ENCODE data around the gene JAM3.
"Not testable (repeated sequence)": the region's sequence is repeated elsewhere in the genome, so short reads cannot be mapped to it uniquely, and the experiment has no call there.

Gene JAM3

DNA sequence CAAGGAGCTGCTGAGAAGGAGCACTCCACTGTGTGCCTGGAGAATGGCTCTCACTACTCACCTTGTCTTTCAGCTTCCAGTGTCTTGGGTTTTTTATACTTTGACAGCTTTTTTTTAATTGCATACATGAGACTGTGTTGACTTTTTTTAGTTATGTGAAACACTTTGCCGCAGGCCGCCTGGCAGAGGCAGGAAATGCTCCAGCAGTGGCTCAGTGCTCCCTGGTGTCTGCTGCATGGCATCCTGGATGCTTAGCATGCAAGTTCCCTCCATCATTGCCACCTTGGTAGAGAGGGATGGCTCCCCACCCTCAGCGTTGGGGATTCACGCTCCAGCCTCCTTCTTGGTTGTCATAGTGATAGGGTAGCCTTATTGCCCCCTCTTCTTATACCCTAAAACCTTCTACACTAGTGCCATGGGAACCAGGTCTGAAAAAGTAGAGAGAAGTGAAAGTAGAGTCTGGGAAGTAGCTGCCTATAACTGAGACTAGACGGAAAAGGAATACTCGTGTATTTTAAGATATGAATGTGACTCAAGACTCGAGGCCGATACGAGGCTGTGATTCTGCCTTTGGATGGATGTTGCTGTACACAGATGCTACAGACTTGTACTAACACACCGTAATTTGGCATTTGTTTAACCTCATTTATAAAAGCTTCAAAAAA is 82.3 kb downstream of the JAM3 start:
- no peak for DNase-seq

- DNase-seq: no peak
These were observed 83.8 kb downstream of the JAM3 start for GRCh38 chr11:134152696-134153095.

DNA sequence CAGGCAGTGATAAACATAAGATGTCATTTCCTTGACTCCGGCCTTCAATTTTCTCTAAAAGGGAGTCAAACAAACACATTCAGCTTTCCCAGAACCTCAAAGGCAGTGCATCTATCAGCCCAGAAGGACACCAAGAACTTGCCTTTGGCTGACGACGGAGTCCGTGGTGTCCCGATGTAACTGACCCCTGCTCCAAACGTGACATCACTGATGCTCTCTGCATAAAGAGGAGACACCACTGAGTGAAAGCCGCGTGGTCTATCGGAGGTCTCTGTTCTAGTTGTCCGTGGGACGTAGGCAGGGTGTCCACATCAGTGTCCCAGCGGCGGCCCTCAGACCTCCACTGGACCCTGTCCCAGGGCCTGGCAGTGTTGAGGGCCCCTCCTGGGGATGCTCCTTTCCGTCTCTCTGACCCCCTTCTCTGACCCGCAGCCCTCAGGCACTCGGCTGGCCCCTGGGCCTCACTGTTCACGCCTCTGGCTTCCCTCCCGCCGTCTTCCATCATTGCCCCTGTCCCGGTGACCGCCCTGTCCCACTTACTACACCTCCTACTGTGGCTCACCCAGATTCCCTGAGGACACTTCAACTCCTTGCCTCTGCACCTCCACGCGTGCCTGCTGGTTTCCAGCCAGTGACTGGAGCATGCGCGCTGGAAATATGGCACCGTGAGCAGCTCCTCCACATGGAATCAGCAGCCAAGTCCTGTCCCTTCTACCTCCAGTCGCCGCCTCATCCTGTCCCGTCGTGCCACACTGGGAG is 84.5 kb downstream of the JAM3 start:
- no peak for DNase-seq

DNA sequence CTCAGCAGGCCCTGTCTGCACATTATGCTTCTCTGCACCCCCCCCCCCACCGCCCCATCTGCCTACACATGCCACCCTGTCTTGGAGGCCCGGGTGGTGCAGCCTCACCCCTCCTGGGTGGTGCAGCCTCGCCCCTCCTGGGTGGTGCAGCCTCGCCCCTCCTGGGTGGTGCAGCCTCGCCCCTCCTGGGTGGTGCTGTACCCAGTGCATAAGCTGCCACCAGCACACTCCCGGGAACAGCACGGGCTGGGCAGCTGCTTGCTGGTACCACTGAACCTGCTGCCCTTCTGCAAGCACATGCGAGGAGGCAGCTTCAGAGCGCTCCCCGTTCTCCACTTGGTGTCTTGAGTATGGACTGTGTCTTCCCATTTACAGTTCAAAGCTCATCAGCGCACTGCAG is 85.6 kb downstream of the JAM3 start:
- no peak for DNase-seq

- DNase-seq: no peak
These were observed 86.6 kb downstream of the JAM3 start for GRCh38 chr11:134155456-134155855.

DNA sequence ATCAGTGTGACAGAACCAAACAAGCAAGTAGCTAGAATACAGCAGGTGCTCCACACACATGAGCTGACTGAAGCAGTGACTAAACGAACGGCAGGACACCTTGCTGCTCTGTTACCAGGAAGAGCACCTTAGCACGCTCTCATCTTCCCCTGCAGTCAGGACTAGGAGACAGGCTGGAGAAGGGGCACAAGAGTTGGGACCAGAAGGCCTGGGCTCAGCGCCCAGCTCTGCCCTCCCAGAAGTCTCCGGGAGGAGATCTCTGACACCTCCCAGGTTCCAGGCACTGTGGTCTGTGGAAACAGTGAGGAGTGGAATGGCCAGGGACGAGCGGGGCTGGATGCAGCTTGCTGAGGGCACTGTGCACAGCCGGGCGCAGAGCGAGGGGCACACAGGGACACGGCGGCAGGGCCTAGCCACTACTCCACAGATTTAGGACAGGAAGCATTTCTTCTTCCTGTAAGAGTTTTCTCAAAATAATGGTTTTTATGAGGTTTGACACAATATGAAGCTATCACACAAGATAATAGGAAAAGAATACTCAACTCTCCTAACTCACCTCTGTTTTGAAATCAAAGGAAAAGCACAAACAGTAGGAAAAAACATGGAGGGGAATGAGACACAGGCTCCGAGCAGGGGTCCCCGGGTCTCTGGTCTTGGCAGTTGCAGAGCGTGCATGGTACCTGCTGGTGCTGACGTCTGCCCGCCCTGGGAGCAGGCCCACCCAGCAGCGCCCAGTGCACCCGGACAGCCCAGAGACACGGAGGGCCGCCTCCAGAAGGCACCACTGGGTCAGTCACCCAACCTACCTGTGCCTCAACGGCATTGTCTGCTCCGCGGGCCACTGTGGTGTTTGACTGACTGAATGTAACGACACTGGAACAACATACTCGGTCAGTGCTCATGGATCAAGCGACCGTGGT is 87.3 kb downstream of the JAM3 start:
- DNase-seq: no peak

GRCh38 chr11:134157451-134157850 is 88.6 kb downstream of the JAM3 start:
- DNase-seq: no peak

GRCh38 chr11:134158023-134158422 is 89.2 kb downstream of the JAM3 start:
- DNase-seq: no peak

- no peak for DNase-seq
These were observed 90.8 kb downstream of the JAM3 start for GRCh38 chr11:134159652-134160051.

DNA sequence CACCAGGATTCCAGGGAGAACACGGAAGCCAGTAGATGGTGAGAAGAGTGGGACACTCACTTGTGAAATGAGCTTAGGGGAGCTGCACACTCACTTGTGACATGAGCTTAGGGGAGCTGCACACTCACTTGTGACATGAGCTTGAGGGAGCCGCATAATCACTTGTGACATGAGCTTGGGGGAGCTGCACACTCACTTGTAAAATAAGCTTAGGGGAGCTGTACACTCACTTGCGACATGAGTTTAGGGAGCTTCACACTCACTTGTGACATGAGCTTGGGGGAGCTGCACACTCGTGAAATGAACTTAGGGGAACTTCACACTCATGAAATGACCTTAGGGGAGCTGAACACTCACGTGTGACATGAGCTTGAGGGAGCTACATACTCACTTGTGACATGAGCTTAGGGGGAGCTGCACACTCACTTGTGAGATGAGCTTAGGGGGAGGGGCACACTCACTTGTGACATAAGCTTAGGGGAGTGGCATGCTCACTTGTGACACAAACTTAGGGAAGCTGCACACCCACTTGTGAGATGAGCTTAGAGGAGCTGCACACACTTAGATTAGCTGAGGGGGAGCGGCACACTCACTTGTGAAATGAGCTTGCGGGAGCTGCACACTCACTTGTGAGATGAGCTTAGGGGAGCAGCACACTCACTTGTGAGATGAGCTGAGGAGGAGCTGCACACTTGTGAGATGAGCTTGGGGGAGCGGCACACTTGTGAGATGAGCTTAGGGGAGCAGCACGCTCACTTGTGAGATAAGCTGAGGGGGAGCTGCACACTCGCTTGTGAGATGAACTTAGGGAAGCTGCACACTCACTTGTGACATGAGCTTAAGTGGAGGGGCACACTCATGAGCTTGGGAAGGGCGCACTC is 95.9 kb downstream of the JAM3 start:
- DNase-seq: peak; percentile 63

DNA sequence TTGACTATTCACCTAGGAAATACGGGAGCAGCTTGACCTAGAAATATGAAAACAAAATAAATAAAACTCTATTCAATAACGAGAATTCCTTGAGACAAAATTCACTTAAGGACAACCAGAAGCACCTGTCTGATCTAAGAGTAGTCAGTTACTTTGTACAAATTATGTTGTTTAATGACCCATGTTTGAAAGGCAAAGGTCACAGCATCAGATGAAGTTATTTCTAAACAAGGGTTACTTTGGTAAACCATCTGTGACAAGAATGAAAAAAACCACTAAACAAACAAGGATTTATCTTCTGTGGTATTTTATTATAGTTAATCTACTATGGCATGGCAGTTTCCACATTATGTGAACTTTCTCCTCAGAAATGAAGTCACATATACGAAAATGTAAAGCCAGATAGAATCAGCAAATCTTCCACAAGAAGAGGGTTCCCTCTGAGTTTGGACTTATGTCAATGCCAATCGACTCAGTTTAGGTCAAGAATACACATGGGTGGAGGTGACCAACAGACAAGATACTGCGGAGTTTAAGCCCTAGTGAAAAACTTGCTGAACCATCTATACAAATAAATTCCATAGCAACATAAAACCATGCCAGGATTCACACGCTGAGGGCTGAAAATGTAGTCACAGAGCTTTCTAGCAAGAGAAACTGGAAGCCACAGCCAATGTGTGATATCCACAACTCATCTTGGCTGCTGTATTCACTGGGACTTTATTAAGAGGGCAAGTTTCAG is 101.5 kb downstream of the JAM3 start:
- no peak for DNase-seq

DNA sequence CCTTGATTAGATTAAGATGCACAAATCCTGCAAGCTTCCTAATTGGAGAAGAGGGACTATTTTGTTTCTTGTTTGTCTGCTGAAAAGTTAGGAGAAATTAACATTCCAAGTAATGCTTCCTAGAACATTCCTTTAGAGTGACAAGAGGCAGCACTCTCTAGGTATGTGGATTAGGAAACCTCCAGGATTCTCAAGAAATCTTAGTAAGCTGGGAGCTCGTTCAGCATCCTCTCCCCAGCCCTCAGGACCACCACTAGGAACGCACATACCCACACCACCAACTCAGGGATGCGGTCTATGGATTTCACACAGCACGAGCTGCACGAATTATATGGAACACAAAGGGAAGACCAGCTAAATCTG is 102.0 kb downstream of the JAM3 start:
- no peak for DNase-seq

DNA sequence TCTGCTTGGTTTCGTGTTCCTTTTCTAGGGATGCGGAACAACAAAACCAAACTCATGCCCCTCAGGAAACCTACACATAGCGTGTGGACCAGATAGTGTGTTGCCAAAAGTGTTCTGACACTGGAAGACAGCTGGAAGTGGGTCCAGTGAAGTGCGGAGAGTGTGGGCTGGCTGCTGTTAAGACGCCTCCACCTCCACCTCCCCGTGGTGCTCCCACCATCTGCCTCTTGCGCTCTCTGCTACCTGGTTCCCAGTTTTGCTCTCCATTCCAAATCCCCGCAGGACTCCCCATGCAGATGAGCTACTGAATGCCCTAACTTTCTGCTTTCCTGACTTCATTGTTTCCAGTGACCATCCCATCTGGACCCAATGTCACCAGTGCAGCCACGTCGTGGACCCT is 103.1 kb downstream of the JAM3 start:
- no peak for DNase-seq

DNA sequence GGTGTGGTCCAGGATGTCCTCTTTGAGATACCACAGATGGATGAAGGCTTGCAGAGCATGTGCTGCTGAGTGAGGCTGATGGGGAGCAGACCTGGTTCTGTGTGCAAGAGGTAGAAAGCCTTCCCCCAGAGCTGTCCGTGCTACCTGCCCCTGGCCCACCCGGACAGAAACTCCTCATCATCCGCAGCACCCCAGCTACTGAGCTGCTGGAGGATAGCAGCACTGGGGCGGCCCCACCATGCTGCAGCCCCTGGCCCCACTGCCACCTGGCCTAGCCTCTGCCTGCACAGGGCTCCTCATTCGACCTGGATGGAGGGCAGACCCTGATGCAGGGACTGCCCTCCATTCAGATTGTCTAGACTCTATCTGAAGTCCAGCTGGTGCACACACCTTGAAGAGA is 104.4 kb downstream of the JAM3 start:
- no peak for DNase-seq

GRCh38 chr11:134176284-134176683 is 107.4 kb downstream of the JAM3 start:
- DNase-seq: no peak

DNA sequence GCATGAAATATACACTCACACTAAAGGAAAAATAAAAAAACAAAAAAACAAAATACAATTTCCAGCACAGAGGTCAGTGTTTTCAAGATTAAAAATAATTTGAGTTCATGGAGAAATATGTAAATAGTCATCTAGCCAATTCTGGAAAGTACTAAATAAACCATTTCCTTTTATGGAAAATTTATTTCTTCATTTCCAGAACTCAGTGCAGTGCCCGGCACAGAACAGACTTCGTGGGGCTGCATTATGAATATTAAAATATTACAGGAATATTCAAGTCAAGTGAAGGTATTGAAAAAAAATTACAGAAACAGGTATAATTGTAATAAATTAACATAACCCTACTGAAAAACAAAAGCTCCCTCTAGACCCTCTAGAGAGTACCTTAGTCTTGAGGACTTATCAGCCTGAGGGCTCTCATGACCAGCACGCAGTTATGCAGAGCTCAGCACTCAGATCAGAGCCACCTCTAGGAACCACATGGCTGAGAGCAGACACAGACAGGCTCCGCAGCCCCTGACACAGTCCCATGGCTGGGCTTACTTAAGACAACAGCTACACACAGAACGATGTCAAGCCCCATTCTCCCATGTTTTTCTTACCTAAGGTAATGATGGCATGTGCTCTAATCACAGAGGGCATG is 109.3 kb downstream of the JAM3 start:
- no peak for DNase-seq

GRCh38 chr11:134181707-134182106 is 112.8 kb downstream of the JAM3 start:
- no peak for DNase-seq

- not testable (repeated sequence) for DNase-seq
These were observed 119.2 kb downstream of the JAM3 start for GRCh38 chr11:134188092-134188491.

GRCh38 chr11:134196756-134197155 is 127.9 kb downstream of the JAM3 start:
- DNase-seq: no peak

GRCh38 chr11:134199531-134199930 is 130.7 kb downstream of the JAM3 start:
- no peak for DNase-seq

GRCh38 chr11:134200688-134201087 is 131.8 kb downstream of the JAM3 start:
- no peak for DNase-seq
